Rectal smooth muscle tissue (tissue), 1 donor: ENCODE measurements around the gene DAGLB.
A peak's percentile ranks its signal among the peaks of the same experiment; 100 is the strongest.

Source experiments
- H3K27ac ChIP-seq: one replicate; pipeline ENCODE4 v1.7.0; 2013; ENCODE audit warnings: low read depth, low read length, inconsistent platforms
- H3K27me3 ChIP-seq: one replicate; pipeline ENCODE4 v1.7.0; 2013; ENCODE audit warnings: low read length; ENCODE audit not compliant: control insufficient read depth, insufficient read depth
- H3K36me3 ChIP-seq: one replicate; pipeline ENCODE4 v1.7.0; 2013; ENCODE audit warnings: low read length; ENCODE audit not compliant: control insufficient read depth, insufficient read depth
- H3K4me1 ChIP-seq: one replicate; pipeline ENCODE4 v1.7.0; 2013; ENCODE audit warnings: low read length; ENCODE audit not compliant: control insufficient read depth, insufficient read depth
- H3K4me3 ChIP-seq: one replicate; pipeline ENCODE4 v1.7.0; 2013; ENCODE audit warnings: low read length
- H3K9ac ChIP-seq: one replicate; pipeline ENCODE4 v1.7.0; 2013; ENCODE audit warnings: low read length

DAGLB gene

GRCh38 chr7:6436385-6436685, 11.4 kb downstream of the DAGLB start:
- H3K9ac ChIP-seq, result no peak overlapping the region
- H3K4me3 ChIP-seq, result no peak overlapping the region
- no peak overlapping the region for H3K27ac ChIP-seq
- H3K36me3 ChIP-seq, result peaks cover 8% of the 10 kb centered on the region
- no peaks in the 10 kb centered on the region for H3K27me3 ChIP-seq
- H3K4me1 ChIP-seq, result no peaks in the 10 kb centered on the region

DNA sequence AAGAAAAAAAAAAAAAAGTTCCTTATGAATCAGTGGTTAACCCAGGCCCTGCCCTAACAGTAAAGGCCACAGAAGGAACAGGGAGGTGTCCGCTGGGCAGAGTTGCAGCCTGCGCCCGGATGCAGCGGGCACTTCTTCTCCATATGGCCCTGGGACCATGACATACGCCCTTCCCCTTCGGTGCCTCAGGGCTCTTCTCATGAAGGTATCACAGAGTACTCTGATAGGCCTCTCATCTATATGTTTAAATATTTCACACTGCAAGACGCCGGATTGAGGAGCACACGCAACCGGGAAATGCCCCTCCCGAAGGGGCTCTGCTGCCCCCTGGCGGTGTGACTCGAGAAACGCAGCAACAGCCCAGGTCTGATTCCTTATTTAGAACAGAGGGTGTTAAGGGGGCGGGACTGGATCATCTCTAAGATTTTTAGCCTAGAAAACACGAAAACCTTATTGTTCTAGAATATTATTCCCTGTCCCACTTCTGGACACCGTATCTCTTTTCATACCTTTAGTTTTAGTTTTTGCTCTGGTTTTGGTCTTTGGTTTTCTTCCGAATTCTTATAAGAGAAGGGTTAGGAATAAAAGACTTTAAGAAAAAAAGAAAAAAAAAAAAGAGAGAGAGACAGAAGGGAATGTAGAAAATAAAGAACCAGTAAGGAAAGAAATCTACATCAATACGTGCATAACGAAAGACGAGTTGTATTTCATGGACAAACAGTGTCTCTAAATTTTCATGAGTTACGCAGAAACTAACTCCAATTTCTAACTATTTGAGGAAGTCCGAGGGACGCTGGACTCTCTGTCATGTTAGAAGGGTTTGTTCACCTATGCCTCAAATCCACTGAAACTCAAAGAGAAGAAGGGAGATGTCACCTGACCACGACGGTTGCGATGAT, 12.0 kb downstream of the DAGLB start:
- Histone ChIP-seq H3K4me3 (no peak overlapping the region), H3K27me3 (no peaks in the 10 kb centered on the region), H3K9ac (no peak overlapping the region), H3K4me1 (no peaks in the 10 kb centered on the region), H3K27ac (peak overlapping the region; percentile 2), H3K36me3 (peaks cover 8% of the 10 kb centered on the region)

- Histone ChIP-seq H3K36me3 (peaks cover 8% of the 10 kb centered on the region), H3K27ac (no peak overlapping the region), H3K4me1 (no peaks in the 10 kb centered on the region), H3K27me3 (no peaks in the 10 kb centered on the region), H3K4me3 (no peak overlapping the region), H3K9ac (no peak overlapping the region)
Measured at GRCh38 chr7:6433784-6434615, 13.8 kb downstream of the DAGLB start.

DNA sequence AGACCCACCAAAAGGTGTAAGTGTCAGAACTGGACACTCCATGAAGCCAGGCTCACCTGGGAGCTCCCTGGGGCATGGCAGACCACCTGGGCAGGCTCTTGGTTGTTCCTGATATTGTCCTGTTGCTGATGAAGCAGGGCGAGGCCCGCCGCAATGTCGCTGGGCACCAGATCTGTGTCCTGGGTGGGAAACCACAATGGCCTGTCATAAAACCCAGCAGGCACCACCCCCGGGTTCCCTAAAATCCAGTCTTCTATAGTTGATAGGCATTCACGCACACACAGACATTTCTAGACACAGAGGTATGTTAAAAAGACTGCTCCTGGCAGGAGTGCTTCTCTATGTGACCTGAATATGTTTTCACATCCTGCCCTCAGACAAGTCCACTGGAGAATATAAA, 15.0 kb downstream of the DAGLB start:
- Histone ChIP-seq H3K27ac (no peak overlapping the region), H3K27me3 (no peaks in the 10 kb centered on the region), H3K4me3 (no peak overlapping the region), H3K36me3 (peaks cover 8% of the 10 kb centered on the region), H3K4me1 (no peaks in the 10 kb centered on the region), H3K9ac (no peak overlapping the region)

DNA sequence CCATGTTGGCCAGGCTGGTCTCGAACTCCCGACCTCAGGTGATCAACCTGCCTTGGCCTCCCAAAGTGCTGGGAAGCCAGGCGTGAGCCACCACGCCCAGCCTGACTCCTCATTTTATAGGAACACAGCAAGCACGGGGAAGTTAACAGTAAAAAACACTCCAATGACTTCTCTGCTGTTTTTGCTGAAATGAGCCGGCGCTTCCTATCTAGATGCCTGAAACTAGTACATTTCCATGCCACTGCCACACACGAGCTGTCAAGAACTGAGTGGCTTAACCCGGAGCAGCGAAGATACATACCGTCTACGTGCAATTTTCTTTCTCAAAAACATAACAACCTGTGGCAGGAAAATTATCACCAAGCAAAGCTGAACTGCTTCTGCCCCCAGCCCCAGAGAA, 16.8 kb downstream of the DAGLB start:
- Histone ChIP-seq H3K9ac (no peak overlapping the region), H3K27ac (no peak overlapping the region), H3K4me3 (no peak overlapping the region), H3K4me1 (no peaks in the 10 kb centered on the region), H3K27me3 (no peaks in the 10 kb centered on the region), H3K36me3 (peaks cover 8% of the 10 kb centered on the region)

DNA sequence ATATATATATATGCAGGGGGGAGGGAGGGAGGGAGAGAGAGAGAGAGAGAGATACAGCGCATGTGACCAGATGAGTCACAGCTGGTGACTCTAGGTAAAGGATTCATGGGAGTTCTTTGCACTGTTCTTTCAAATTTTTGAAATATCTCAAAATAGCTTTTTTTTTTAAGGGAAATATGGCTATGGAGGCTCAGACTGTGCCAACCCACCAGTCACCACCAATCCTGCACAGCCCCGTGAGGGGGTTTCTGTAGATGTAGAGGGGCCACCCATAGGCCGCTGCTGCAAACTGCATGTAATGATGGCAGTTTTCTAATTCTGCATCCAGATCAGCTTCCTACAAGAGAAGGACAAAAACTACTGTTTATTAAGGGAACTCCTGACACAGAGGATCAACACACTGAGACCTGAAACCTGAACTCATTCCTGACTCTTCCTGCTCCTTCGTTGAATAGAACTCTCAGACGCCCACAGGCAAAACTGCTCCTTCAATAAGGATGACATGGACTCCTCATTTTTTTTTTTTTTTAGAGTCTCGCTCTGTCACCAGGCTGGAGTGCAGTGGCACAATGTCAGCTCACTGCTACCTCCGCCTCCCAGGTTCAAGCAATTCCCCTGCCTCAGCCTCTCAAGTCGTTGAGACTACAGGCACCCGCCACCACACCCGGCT, 17.3 kb downstream of the DAGLB start:
- Histone ChIP-seq H3K4me3 (no peak overlapping the region), H3K27me3 (no peaks in the 10 kb centered on the region), H3K36me3 (peaks cover 8% of the 10 kb centered on the region), H3K9ac (no peak overlapping the region), H3K27ac (no peak overlapping the region), H3K4me1 (no peaks in the 10 kb centered on the region)

DNA sequence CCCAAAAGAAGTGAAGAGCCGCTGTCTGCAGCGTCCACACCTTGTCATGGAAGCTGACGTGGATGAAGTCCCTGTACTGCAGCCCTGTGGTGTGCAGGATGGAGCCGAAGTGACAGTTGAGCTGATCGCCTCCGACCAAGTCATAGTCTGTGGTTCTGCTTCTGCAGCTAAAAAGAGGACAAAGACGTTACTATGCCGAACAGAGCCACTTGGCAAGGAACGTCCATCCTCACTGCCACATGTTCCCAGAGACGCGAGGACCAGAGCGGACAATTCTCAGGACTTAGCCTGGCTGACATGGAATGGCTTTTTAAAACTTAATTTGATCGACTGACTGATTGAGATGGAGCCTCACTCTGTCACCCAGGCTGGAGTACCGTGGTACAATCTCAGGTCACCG, 21.8 kb downstream of the DAGLB start:
- Histone ChIP-seq H3K4me1 (no peaks in the 10 kb centered on the region), H3K4me3 (no peak overlapping the region), H3K9ac (no peak overlapping the region), H3K27ac (no peak overlapping the region), H3K36me3 (peaks cover 9% of the 10 kb centered on the region), H3K27me3 (no peaks in the 10 kb centered on the region)

DNA sequence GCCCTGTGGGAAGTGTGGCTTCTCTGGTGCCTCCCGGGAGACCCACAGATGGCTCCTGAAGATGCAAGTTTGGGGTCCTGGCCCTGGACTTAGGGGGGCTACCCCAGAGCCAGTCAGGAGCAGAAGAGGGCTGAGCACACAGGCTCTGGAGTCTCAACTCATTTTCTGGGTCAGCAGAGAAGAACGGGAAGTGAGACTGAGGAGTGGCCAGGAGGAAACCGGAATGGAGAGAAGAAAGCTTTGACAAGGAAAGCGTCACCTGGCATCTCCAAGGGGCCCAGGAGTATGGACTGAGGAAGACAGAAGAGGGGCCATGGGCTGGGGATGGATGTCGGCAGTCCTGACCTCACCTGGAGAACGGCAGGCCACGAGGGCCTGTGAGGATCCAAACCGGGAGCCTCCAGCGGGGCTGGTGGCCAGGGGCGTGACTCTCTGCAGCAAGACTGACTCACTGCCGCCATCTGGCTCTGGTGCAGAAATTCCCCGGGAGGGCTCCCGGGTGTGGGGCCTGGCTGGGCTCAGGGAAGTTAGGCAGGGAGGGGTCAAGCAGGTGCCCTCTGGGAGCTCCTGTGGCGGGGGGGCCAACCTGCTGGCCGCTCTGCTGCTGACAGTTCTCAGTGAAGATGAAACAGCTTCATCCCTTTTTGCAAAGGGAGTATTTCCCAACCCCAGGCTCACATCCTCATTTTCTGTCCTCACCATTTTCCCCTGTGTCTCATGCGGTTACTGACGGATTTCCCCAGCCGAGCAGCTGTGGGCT, 23.6 kb downstream of the DAGLB start:
- Histone ChIP-seq H3K9ac (no peak overlapping the region), H3K4me1 (no peaks in the 10 kb centered on the region), H3K27ac (peak overlapping the region; percentile 52), H3K4me3 (no peak overlapping the region), H3K36me3 (peaks cover 9% of the 10 kb centered on the region), H3K27me3 (no peaks in the 10 kb centered on the region)

DNA sequence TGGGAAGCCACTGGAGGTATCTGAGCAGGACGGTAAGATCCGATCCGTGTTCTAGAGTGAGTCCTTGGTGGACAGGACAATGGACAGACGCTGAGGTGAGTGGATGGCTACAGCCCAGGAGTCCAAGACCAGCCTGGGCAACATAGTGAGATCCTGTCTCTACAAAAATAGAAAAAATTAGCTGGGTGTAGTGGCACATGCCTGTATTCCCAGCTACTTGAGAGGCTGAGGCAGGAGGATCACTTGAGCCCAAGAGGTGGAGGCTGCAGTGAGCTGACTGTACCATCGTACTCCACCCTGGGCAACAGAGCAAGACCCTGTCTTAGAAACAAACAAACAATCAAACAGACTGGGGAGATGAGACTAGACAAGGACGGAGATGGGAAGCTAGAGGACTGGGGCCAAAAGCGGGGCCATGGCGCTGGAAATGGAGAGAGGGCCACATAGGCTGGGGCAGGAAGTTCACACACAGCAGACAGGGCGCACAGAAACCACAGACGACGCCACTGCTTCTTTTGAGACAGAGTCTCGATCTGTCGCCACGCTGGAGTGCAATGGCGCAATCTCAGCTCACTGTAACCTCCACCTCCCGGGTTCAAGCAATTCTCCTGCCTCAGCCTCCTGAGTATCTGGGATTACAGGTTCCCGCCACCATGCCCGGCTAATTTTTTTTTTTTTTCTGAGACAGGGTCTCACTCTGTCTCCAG, 24.7 kb downstream of the DAGLB start:
- Histone ChIP-seq H3K27me3 (no peaks in the 10 kb centered on the region), H3K9ac (no peak overlapping the region), H3K27ac (no peak overlapping the region), H3K4me3 (no peak overlapping the region), H3K4me1 (no peaks in the 10 kb centered on the region), H3K36me3 (peaks cover 9% of the 10 kb centered on the region)

- H3K4me3 ChIP-seq, result no peak overlapping the region
- no peak overlapping the region for H3K9ac ChIP-seq
- H3K27ac ChIP-seq, result no peak overlapping the region
- peaks cover 12% of the 10 kb centered on the region for H3K36me3 ChIP-seq
- no peaks in the 10 kb centered on the region for H3K27me3 ChIP-seq
- H3K4me1 ChIP-seq, result no peaks in the 10 kb centered on the region
Measured at GRCh38 chr7:6422095-6422494, 25.7 kb downstream of the DAGLB start.

- Histone ChIP-seq H3K27ac (no peak overlapping the region), H3K9ac (no peak overlapping the region), H3K4me3 (no peak overlapping the region), H3K4me1 (no peaks in the 10 kb centered on the region), H3K36me3 (peaks cover 18% of the 10 kb centered on the region), H3K27me3 (no peaks in the 10 kb centered on the region)
Measured at GRCh38 chr7:6420680-6421079, 27.1 kb downstream of the DAGLB start.
